ENCODE measurements around the gene SMIM35.

The SMIM35 gene

GRCh38 chr11:118086913-118087768, at the start of gene SMIM35:
Gene SMIM35 (minus strand): TSS chr11:118086963. CDS start chr11:118086757, 206 bp downstream.
- no peak for DNase-seq

- no peak for DNase-seq
These were observed 49.6 kb upstream of the SMIM35 start for GRCh38 chr11:118136341-118136740.

GRCh38 chr11:118135796-118136165, 49.0 kb upstream of the SMIM35 start:
- no peak for DNase-seq

GRCh38 chr11:118135051-118135795, 48.5 kb upstream of the SMIM35 start:
- DNase-seq = no peak

GRCh38 chr11:118133816-118134215, 47.1 kb upstream of the SMIM35 start:
- DNase-seq = no peak

- no peak for DNase-seq
These were observed 45.8 kb upstream of the SMIM35 start for GRCh38 chr11:118132385-118133151.

GRCh38 chr11:118129471-118130172, 42.9 kb upstream of the SMIM35 start:
- no peak for DNase-seq

- DNase-seq = no peak
These were observed 42.1 kb upstream of the SMIM35 start for GRCh38 chr11:118128721-118129470.

- no peak for DNase-seq
These were observed 41.5 kb upstream of the SMIM35 start for GRCh38 chr11:118128310-118128709.

GRCh38 chr11:118126082-118126838, 39.5 kb upstream of the SMIM35 start:
- DNase-seq = no peak

- no peak for DNase-seq
These were observed 38.3 kb upstream of the SMIM35 start for GRCh38 chr11:118124929-118125535.

- DNase-seq = no peak
These were observed 34.0 kb upstream of the SMIM35 start for GRCh38 chr11:118120793-118121192.

- DNase-seq = peak; percentile 13
These were observed 31.2 kb upstream of the SMIM35 start for GRCh38 chr11:118117790-118118601.

GRCh38 chr11:118115048-118115447, 28.3 kb upstream of the SMIM35 start:
- DNase-seq = peak; percentile 22

- no peak for DNase-seq
These were observed 27.5 kb upstream of the SMIM35 start for GRCh38 chr11:118114266-118114665.

GRCh38 chr11:118112711-118113430, 26.1 kb upstream of the SMIM35 start:
- DNase-seq = no peak

- DNase-seq = no peak
These were observed 24.9 kb upstream of the SMIM35 start for GRCh38 chr11:118111744-118112035.

GRCh38 chr11:118111019-118111743, 24.4 kb upstream of the SMIM35 start:
- DNase-seq = no peak

GRCh38 chr11:118109231-118109630, 22.5 kb upstream of the SMIM35 start:
- DNase-seq = no peak

All from CD4-positive, alpha-beta T cell treated with Interleukin-21 for 1 hour (primary cell).